Measurements from ENCODE around the gene PITRM1.
"Not testable (repeated sequence)": the region's sequence is repeated elsewhere in the genome, so short reads cannot be mapped to it uniquely, and the experiment has no call there.

Gene PITRM1

GRCh38 chr10:3110782-3111620 is 61.6 kb downstream of the PITRM1 start:
- no peak overlapping the region for H3K4me3 Mint-ChIP-seq
- no peaks in the 10 kb centered on the region for H3K27me3 Mint-ChIP-seq
- no peak overlapping the region for H3K27ac Mint-ChIP-seq
- H3K36me3 Mint-ChIP-seq = peaks cover 16% of the 10 kb centered on the region
- H3K4me1 Mint-ChIP-seq = no peaks in the 10 kb centered on the region
- H3K9me3 Mint-ChIP-seq = no peaks in the 10 kb centered on the region

GRCh38 chr10:3109633-3110032 is 62.9 kb downstream of the PITRM1 start:
- H3K27me3 Mint-ChIP-seq = no peaks in the 10 kb centered on the region
- no peak overlapping the region for H3K4me3 Mint-ChIP-seq
- H3K36me3 Mint-ChIP-seq = peaks cover 17% of the 10 kb centered on the region
- H3K4me1 Mint-ChIP-seq = no peaks in the 10 kb centered on the region
- no peak overlapping the region for H3K27ac Mint-ChIP-seq
- no peaks in the 10 kb centered on the region for H3K9me3 Mint-ChIP-seq

- Mint-ChIP-seq H3K9me3 (no peaks in the 10 kb centered on the region), H3K4me3 (no peak overlapping the region), H3K27me3 (no peaks in the 10 kb centered on the region), H3K27ac (no peak overlapping the region), H3K4me1 (no peaks in the 10 kb centered on the region), H3K36me3 (peaks cover 18% of the 10 kb centered on the region)
Observed at GRCh38 chr10:3109196-3109595, 63.4 kb downstream of the PITRM1 start.

- Mint-ChIP-seq H3K4me3 (no peak overlapping the region), H3K4me1 (no peaks in the 10 kb centered on the region), H3K9me3 (no peaks in the 10 kb centered on the region), H3K36me3 (peaks cover 18% of the 10 kb centered on the region), H3K27ac (peak overlapping the region; percentile 17), H3K27me3 (no peaks in the 10 kb centered on the region)
Observed at GRCh38 chr10:3108575-3109105, 63.9 kb downstream of the PITRM1 start.

GRCh38 chr10:3108033-3108432 is 64.5 kb downstream of the PITRM1 start:
- no peak overlapping the region for H3K27ac Mint-ChIP-seq
- peaks cover 18% of the 10 kb centered on the region for H3K36me3 Mint-ChIP-seq
- no peaks in the 10 kb centered on the region for H3K4me1 Mint-ChIP-seq
- no peaks in the 10 kb centered on the region for H3K27me3 Mint-ChIP-seq
- H3K4me3 Mint-ChIP-seq = no peak overlapping the region
- H3K9me3 Mint-ChIP-seq = no peaks in the 10 kb centered on the region

DNA sequence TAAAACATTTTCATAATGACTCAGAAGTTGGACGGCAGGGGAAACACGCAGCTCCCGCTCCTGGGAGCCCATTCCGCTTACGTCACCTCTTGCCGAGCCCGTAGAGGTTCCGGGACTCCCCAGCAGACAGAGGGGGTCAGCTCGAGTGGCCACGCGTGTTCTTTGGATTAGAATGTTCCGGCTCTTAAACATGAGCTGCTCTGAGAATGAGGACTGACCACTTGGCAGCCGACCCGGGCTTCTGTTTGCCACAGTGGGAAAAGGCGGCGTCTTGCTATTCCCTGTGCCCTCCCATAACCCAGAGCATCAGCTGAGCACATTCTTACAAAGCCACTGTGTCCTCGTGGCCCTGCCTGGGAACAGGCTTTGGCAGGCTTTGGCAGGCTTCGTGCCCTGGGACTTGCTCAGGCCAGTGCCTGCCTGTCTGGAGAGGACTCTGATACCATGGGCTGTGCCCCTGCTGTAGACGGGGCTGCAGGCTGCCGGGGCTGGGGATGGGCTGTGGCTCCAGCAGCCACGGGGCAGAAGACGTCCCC is 65.1 kb downstream of the PITRM1 start:
- peaks cover 20% of the 10 kb centered on the region for H3K36me3 Mint-ChIP-seq
- no peak overlapping the region for H3K4me3 Mint-ChIP-seq
- no peaks in the 10 kb centered on the region for H3K27me3 Mint-ChIP-seq
- no peak overlapping the region for H3K27ac Mint-ChIP-seq
- no peaks in the 10 kb centered on the region for H3K4me1 Mint-ChIP-seq
- no peaks in the 10 kb centered on the region for H3K9me3 Mint-ChIP-seq

DNA sequence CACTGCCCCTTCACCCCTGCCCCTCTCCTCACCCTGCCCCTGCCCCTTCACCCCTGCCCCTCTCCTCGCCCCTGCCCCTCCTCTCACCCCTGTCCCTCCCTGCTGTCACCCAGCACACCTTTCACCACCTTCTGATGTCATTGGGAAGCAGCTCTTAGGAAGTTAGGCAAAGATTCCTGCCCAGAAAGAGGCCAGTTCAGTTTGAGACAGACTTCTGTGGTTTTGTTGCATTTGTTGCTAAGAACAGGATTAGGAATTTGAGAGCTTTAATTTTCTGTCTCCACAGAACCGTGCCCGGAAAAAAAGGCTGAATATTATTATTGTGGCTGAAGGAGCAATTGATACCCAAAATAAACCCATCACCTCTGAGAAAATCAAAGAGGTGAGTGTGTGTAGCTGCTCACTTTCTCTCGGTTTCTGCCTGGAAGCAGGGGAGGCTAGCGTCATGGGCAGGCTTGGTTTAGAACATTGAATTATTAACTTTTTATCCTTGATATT is 65.6 kb downstream of the PITRM1 start:
- H3K36me3 Mint-ChIP-seq = peaks cover 20% of the 10 kb centered on the region
- H3K4me3 Mint-ChIP-seq = no peak overlapping the region
- H3K4me1 Mint-ChIP-seq = no peaks in the 10 kb centered on the region
- no peaks in the 10 kb centered on the region for H3K9me3 Mint-ChIP-seq
- no peak overlapping the region for H3K27ac Mint-ChIP-seq
- no peaks in the 10 kb centered on the region for H3K27me3 Mint-ChIP-seq

GRCh38 chr10:3106328-3106727 is 66.3 kb downstream of the PITRM1 start:
- H3K4me1 Mint-ChIP-seq = not testable (repeated sequence)

DNA sequence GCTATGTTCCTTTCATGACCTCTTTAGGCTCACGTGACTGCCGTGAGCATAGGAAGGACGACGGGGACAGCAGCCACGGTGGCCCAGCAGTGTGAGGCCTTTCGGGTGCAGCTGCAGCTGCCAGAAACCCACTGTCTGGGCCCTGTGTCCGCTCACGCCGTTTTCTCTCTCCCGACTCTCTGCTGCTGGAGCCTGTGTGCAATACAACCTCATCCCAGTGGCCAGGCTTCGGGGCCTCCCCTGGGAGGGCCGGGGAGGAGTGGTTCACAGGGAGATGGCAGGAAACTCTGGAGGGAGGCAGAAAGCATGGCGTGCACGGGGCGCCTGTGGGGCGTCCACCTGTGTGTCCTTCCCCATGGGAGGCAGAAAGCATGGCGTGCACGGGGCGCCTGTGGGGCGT is 66.7 kb downstream of the PITRM1 start:
- H3K36me3 Mint-ChIP-seq = peaks cover 20% of the 10 kb centered on the region
- no peaks in the 10 kb centered on the region for H3K4me1 Mint-ChIP-seq
- H3K4me3 Mint-ChIP-seq = no peak overlapping the region
- no peaks in the 10 kb centered on the region for H3K9me3 Mint-ChIP-seq
- H3K27me3 Mint-ChIP-seq = no peaks in the 10 kb centered on the region
- H3K27ac Mint-ChIP-seq = no peak overlapping the region

More at GRCh38 chr10:3106328-3106727, 66.3 kb downstream of the PITRM1 start:
- not testable (repeated sequence) for H3K9me3 Mint-ChIP-seq, H3K27ac Mint-ChIP-seq, H3K4me3 Mint-ChIP-seq, H3K27me3 Mint-ChIP-seq
- H3K36me3 Mint-ChIP-seq = peaks cover 20% of the 10 kb centered on the region

DNA sequence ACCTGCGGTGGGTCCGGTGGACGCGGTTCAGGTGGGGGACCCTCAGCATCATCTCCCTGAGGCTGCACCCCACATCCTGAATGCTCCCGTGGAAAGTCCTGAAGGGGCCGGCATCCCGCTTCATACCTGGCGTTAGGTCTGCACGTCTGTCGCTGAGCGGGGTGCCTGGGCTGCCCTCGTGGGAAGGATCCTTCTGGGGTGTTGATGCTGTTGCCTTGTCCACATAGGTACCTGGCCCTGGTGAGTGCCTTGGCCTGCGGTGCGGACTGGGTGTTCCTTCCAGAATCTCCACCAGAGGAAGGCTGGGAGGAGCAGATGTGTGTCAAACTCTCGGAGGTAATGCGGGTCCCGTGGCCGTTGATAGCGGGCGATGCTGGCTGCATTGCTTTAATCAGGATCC is 67.4 kb downstream of the PITRM1 start:
- peaks cover 21% of the 10 kb centered on the region for H3K36me3 Mint-ChIP-seq
- H3K9me3 Mint-ChIP-seq = no peaks in the 10 kb centered on the region

GRCh38 chr10:3104251-3104918 is 68.2 kb downstream of the PITRM1 start:
- H3K36me3 Mint-ChIP-seq = peaks cover 26% of the 10 kb centered on the region
- H3K9me3 Mint-ChIP-seq = no peaks in the 10 kb centered on the region
- no peak overlapping the region for H3K27ac Mint-ChIP-seq
- no peak overlapping the region for H3K4me3 Mint-ChIP-seq
- H3K4me1 Mint-ChIP-seq = no peaks in the 10 kb centered on the region
- H3K27me3 Mint-ChIP-seq = no peaks in the 10 kb centered on the region

More for the DNA sequence above, 67.4 kb downstream of the PITRM1 start:
- no peak overlapping the region for H3K27ac Mint-ChIP-seq
- H3K4me1 Mint-ChIP-seq = no peaks in the 10 kb centered on the region
- no peaks in the 10 kb centered on the region for H3K27me3 Mint-ChIP-seq
- H3K4me3 Mint-ChIP-seq = no peak overlapping the region

- Mint-ChIP-seq H3K9me3 (no peaks in the 10 kb centered on the region), H3K27ac (no peak overlapping the region), H3K4me1 (no peaks in the 10 kb centered on the region), H3K4me3 (no peak overlapping the region), H3K27me3 (no peaks in the 10 kb centered on the region), H3K36me3 (peaks cover 26% of the 10 kb centered on the region)
Observed at GRCh38 chr10:3103646-3104045, 68.9 kb downstream of the PITRM1 start.

GRCh38 chr10:3102720-3103427 is 69.7 kb downstream of the PITRM1 start:
- peaks cover 26% of the 10 kb centered on the region for H3K36me3 Mint-ChIP-seq

GRCh38 chr10:3100856-3101640 is 71.5 kb downstream of the PITRM1 start:
- Mint-ChIP-seq H3K4me1 (peaks cover 11% of the 10 kb centered on the region), H3K36me3 (peaks cover 23% of the 10 kb centered on the region), H3K4me3 (no peak overlapping the region), H3K27me3 (no peaks in the 10 kb centered on the region), H3K27ac (no peak overlapping the region), H3K9me3 (no peaks in the 10 kb centered on the region)

More at GRCh38 chr10:3102720-3103427, 69.7 kb downstream of the PITRM1 start:
- Mint-ChIP-seq H3K4me3 (no peak overlapping the region), H3K9me3 (no peaks in the 10 kb centered on the region), H3K27ac (no peak overlapping the region), H3K4me1 (no peaks in the 10 kb centered on the region), H3K27me3 (no peaks in the 10 kb centered on the region)

Measured in activated naive CD4-positive, alpha-beta T cell treated with anti-CD3 and anti-CD28 coated beads, Interleukin-2, amount 50 U/mL, for 24 hours (primary cell).